H9 (cell line): ENCODE measurements around the gene TKFC. TPM values are rescaled to one million over a fixed set of nuclear protein-coding genes. Genes with fewer than 3 reads are reported as not detected.

Source experiments
- DNase-seq: peaks from one replicate; pipeline ENCODE4 v3.0.0-alpha.2; 2017
- H2AFZ ChIP-seq: one replicate; pipeline ENCODE4 v1.6.1; 2013; ENCODE audit warnings: mild to moderate bottlenecking, low read length, control low read depth, moderate library complexity
- H2AK5ac ChIP-seq: 2 replicates; pipeline ENCODE4 v1.6.1; 2013; ENCODE audit warnings: low read length, control low read depth, mixed read lengths; ENCODE audit not compliant: insufficient read length
- H2BK120ac ChIP-seq: one replicate; pipeline ENCODE4 v1.6.1; 2013; ENCODE audit warnings: low read depth, mild to moderate bottlenecking, low read length, control low read depth, inconsistent platforms; ENCODE audit not compliant: poor library complexity, severe bottlenecking
- H2BK12ac ChIP-seq: 2 replicates; pipeline ENCODE4 v1.6.1; 2013; ENCODE audit warnings: low read length, control low read depth, mixed read lengths, low read depth; ENCODE audit not compliant: insufficient read length
- H2BK15ac ChIP-seq: 2 replicates; pipeline ENCODE4 v1.6.1; 2013; ENCODE audit warnings: low read depth, low read length, control low read depth
- H2BK20ac ChIP-seq: one replicate; pipeline ENCODE4 v1.6.1; 2013; ENCODE audit warnings: low read depth, mild to moderate bottlenecking, low read length, control low read depth, inconsistent platforms; ENCODE audit not compliant: poor library complexity, severe bottlenecking
- H2BK5ac ChIP-seq: 2 replicates; pipeline ENCODE4 v1.6.1; 2013; ENCODE audit warnings: low read length, control low read depth, mixed read lengths; ENCODE audit not compliant: insufficient read length
- H3K14ac ChIP-seq: 2 replicates; pipeline ENCODE4 v1.6.1; 2013; ENCODE audit warnings: low read length, control low read depth; ENCODE audit not compliant: insufficient read depth
- H3K18ac ChIP-seq: 2 replicates; pipeline ENCODE4 v1.6.1; 2013; ENCODE audit warnings: low read depth, mild to moderate bottlenecking, mixed read lengths, low read length, control low read depth; ENCODE audit not compliant: insufficient read length
- H3K23ac ChIP-seq: 2 replicates; pipeline ENCODE4 v1.6.1; 2013; ENCODE audit warnings: low read length, control low read depth, mixed read lengths, low read depth; ENCODE audit not compliant: insufficient read length
- H3K23me2 ChIP-seq: 2 replicates; pipeline ENCODE4 v1.6.1; 2013; ENCODE audit warnings: low read depth, mild to moderate bottlenecking, mixed read lengths, low read length, control low read depth; ENCODE audit not compliant: insufficient read length, poor library complexity, severe bottlenecking
- H3K27ac ChIP-seq: 2 replicates; pipeline ENCODE4 v1.5.1; 2013; ENCODE audit warnings: low read length, control low read depth, mixed read lengths, low read depth; ENCODE audit not compliant: insufficient read length
- H3K27me3 ChIP-seq: 2 replicates; pipeline ENCODE4 v1.6.1; 2013; ENCODE audit warnings: low read length, control low read depth, inconsistent platforms; ENCODE audit not compliant: insufficient read depth
- H3K4ac ChIP-seq: 2 replicates; pipeline ENCODE4 v1.6.1; 2013; ENCODE audit warnings: low read depth, mild to moderate bottlenecking, control low read depth, inconsistent platforms, low read length, moderate library complexity
- H3K4me1 ChIP-seq: 2 replicates; pipeline ENCODE4 v1.6.1; 2013; ENCODE audit warnings: low read length, control low read depth, inconsistent platforms; ENCODE audit not compliant: insufficient read depth
- H3K4me2 ChIP-seq: 2 replicates; pipeline ENCODE4 v1.6.1; 2013; ENCODE audit warnings: low read length, control low read depth, mixed read lengths; ENCODE audit not compliant: insufficient read length, insufficient read depth
- H3K56ac ChIP-seq: 2 replicates; pipeline ENCODE4 v1.6.1; 2013; ENCODE audit warnings: low read depth, mild to moderate bottlenecking, mixed read lengths, low read length, control low read depth; ENCODE audit not compliant: insufficient read length
- H3K79me1 ChIP-seq: 2 replicates; pipeline ENCODE4 v1.6.1; 2013; ENCODE audit warnings: low read depth, mild to moderate bottlenecking, moderate library complexity, low read length, control low read depth, inconsistent platforms; ENCODE audit not compliant: insufficient read depth, poor library complexity, severe bottlenecking
- H3K79me2 ChIP-seq: 2 replicates; pipeline ENCODE4 v1.6.1; 2013; ENCODE audit warnings: low read length, control low read depth, inconsistent platforms; ENCODE audit not compliant: insufficient read depth
- H3K9ac ChIP-seq: 2 replicates; pipeline ENCODE4 v1.6.1; 2013; ENCODE audit warnings: low read length, control low read depth, mixed read lengths; ENCODE audit not compliant: insufficient read length; ENCODE audit errors: extremely low read depth
- H3K9me3 ChIP-seq: one replicate; pipeline ENCODE4 v1.6.1; 2013; ENCODE audit warnings: low read depth, low read length, inconsistent platforms; ENCODE audit not compliant: control insufficient read depth
- H3T11ph ChIP-seq: one replicate; pipeline ENCODE4 v1.6.1; 2013; ENCODE audit warnings: mild to moderate bottlenecking, low read length, control low read depth, inconsistent platforms
- H4K20me1 ChIP-seq: one replicate; pipeline ENCODE4 v1.6.1; 2013; ENCODE audit not compliant: control insufficient read depth, insufficient read length, insufficient read depth
- H4K5ac ChIP-seq: 2 replicates; pipeline ENCODE4 v1.6.1; 2013; ENCODE audit warnings: low read depth, mild to moderate bottlenecking, mixed read lengths, low read length, control low read depth; ENCODE audit not compliant: insufficient read length
- H4K8ac ChIP-seq: replicated peaks from 2 replicates; pipeline ENCODE4 v1.6.1; 2013; ENCODE audit warnings: low read length, control low read depth, mixed read lengths, low read depth; ENCODE audit not compliant: insufficient read length
- H4K91ac ChIP-seq: 2 replicates; pipeline ENCODE4 v1.6.1; 2013; ENCODE audit warnings: low read depth, mild to moderate bottlenecking, moderate library complexity, mixed read lengths, low read length, control low read depth; ENCODE audit not compliant: insufficient read length
- H3K27ac Mint-ChIP-seq, 3 experiments: 2 replicates in 2 of 3; 3 replicates in 1 of 3; pipeline ENCODE4 v1.8.0; 2020 to 2021; ENCODE audit warnings: mixed read lengths in 3 of 3, mild to moderate bottlenecking in 1 of 3, moderate library complexity in 1 of 3
- H3K27me3 Mint-ChIP-seq: 2 replicates; pipeline ENCODE4 v1.8.0; 2021; ENCODE audit warnings: low read depth, mild to moderate bottlenecking, moderate library complexity, mixed read lengths
- H3K36me3 Mint-ChIP-seq, 3 experiments: 2 replicates in 2 of 3; 3 replicates in 1 of 3; pipeline ENCODE4 v1.8.0; 2020 to 2021; ENCODE audit warnings: low read depth in 3 of 3, mixed read lengths in 3 of 3; ENCODE audit not compliant: insufficient read depth in 1 of 3
- H3K4me1 Mint-ChIP-seq, 2 experiments: 2 replicates each; pipeline ENCODE4 v1.8.0; 2020; ENCODE audit warnings: mixed read lengths in 2 of 2
- H3K4me3 Mint-ChIP-seq, 2 experiments: 2 replicates in 1 of 2; 3 replicates in 1 of 2; pipeline ENCODE4 v1.8.0; 2020 to 2021; ENCODE audit warnings: mild to moderate bottlenecking in 2 of 2, mixed read lengths in 2 of 2, moderate library complexity in 1 of 2
- H3K9me3 Mint-ChIP-seq, 2 experiments: 2 replicates in 1 of 2; 3 replicates in 1 of 2; pipeline ENCODE4 v1.8.0; 2020; ENCODE audit warnings: mild to moderate bottlenecking in 2 of 2, mixed read lengths in 2 of 2, moderate library complexity in 1 of 2
- WGBS: extraction: QIAGEN DNeasy Blood & Tissue Kit; methylation state at CpG from one replicate; pipeline ENCODE4 v1.1.7; 2013; ENCODE audit warnings: missing lambda C conversion rate, low lambda C conversion rate, mixed read lengths; ENCODE audit not compliant: insufficient read length; ENCODE audit errors: extremely low coverage; 5-methylcytosine and 5-hydroxymethylcytosine counted together
- total RNA-seq: library from RNA; stranded (reverse); gene quantifications from 2 replicates; pipeline ENCODE4 v1.2.1, GENCODE V29; 2021
- TF ChIP-seq, protein P1 (sequence below): fragments of 200-600 bp; sonication (generic); conservative IDR thresholded peaks from 3 replicates; pipeline ENCODE4 v1.8.0; 2021; ENCODE audit warnings: antibody characterized with exemption, mild to moderate bottlenecking

The TKFC gene
- total RNA-seq, 1 experiment from 2014 or later, result 59.0 TPM

DNA sequence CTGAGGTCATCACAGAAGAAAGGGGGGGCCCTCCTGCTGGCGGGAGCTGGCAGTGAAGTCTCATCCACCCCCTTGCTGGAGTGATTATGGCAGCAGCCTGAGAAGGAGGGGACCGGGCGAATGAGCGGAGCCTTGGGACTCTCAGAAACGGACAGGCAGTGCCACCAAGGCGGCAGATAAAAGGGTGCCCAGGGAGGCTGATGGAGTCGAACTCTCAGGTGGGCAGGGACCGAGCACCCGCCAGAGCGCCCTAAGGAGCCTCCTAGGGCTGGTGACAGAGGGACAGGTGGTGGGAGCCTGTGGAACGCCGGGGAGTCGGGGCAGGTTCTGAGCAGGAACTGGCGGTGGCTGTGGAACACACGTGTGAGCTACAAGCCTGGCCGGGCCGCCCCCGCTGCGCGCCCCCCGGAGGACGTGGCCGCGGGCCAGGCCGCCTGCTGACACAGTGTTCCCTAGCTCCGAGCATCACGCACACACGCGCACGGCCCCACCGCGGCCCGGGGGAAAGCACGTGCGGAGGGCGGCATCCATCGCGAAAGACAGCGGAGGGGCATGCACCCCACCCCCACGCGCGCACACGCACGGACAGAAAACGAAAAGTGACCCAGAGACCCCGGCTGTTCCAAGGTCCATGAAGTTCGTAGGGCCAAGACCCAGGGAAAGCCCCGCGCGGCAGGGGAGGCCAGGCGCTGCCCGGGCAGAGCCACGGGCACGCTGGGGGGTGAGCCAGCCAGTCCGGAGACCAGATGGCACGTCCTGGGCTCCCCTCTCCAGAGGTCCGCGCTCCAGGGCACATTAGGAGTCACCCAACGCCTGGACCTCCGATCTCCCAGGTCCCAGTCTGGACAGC, 38.9 kb upstream of the TKFC start:
- H2BK15ac ChIP-seq, result no peak overlapping the region
- no peak overlapping the region for H2BK120ac ChIP-seq
- TF ChIP-seq, protein P1, sequence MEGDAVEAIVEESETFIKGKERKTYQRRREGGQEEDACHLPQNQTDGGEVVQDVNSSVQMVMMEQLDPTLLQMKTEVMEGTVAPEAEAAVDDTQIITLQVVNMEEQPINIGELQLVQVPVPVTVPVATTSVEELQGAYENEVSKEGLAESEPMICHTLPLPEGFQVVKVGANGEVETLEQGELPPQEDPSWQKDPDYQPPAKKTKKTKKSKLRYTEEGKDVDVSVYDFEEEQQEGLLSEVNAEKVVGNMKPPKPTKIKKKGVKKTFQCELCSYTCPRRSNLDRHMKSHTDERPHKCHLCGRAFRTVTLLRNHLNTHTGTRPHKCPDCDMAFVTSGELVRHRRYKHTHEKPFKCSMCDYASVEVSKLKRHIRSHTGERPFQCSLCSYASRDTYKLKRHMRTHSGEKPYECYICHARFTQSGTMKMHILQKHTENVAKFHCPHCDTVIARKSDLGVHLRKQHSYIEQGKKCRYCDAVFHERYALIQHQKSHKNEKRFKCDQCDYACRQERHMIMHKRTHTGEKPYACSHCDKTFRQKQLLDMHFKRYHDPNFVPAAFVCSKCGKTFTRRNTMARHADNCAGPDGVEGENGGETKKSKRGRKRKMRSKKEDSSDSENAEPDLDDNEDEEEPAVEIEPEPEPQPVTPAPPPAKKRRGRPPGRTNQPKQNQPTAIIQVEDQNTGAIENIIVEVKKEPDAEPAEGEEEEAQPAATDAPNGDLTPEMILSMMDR, result peak; percentile 21; the same call in 1 of the 3 replicates
- peaks cover 16% of the 10 kb centered on the region for H3K27me3 Mint-ChIP-seq
- peaks cover 27 to 34% of the 10 kb centered on the region in 2 experiments for H3K4me1 Mint-ChIP-seq
- no peaks in the 10 kb centered on the region for H3K79me2 ChIP-seq
- no peak overlapping the region for H2BK20ac ChIP-seq
- H2BK12ac ChIP-seq, result no peak overlapping the region
- H3K9ac ChIP-seq, result peak overlapping the region; percentile 60
- no CpG with 5 or more reads among the region's 60 CpGs for WGBS
- peak overlapping the region in 1 of 3 experiments; percentile 70; a peak in 1 of 7 replicates for H3K27ac Mint-ChIP-seq
- peak overlapping the region; percentile 18 for H3K18ac ChIP-seq
- H3K23ac ChIP-seq, result no peak overlapping the region
- H4K91ac ChIP-seq, result no peak overlapping the region
- no peaks in the 10 kb centered on the region for H3K9me3 ChIP-seq
- H4K8ac ChIP-seq, result no peak overlapping the region
- no peaks in the 10 kb centered on the region for H3K4me1 ChIP-seq
- peak; percentile 50 for DNase-seq
- peak overlapping the region; percentile 59 for H3K4me2 ChIP-seq
- peak overlapping the region; percentile 81 for H3K4me3 Mint-ChIP-seq
- H2BK5ac ChIP-seq, result no peak overlapping the region
- no peak overlapping the region for H3K27ac ChIP-seq
- 0 out of 2 replicates have a peak overlapping the region, but pooled peaks have one; percentile 33 for H3K14ac ChIP-seq
- H2AFZ ChIP-seq, result no peak overlapping the region
- no peaks in the 10 kb centered on the region for H3K79me1 ChIP-seq
- no peaks in the 10 kb centered on the region for H3K9me3 Mint-ChIP-seq
- no peak overlapping the region for H3T11ph ChIP-seq
- H3K27me3 ChIP-seq, result peaks cover 3% of the 10 kb centered on the region; the same call in 1 of the 2 replicates
- no peaks in the 10 kb centered on the region for H4K20me1 ChIP-seq
- H3K4ac ChIP-seq, result no peak overlapping the region
- peaks cover 5 to 30% (median 21%) of the 10 kb centered on the region in 3 experiments; a peak in 6 of 7 replicates for H3K36me3 Mint-ChIP-seq
- H3K56ac ChIP-seq, result no peak overlapping the region
- no peak overlapping the region for H2AK5ac ChIP-seq
- no peak overlapping the region for H4K5ac ChIP-seq
- H3K23me2 ChIP-seq, result peaks cover 14% of the 10 kb centered on the region
